CD14-positive monocyte (primary cell): ENCODE data around the gene GASK1A. TPM values are rescaled to one million over a fixed set of nuclear protein-coding genes. Genes with fewer than 3 reads are reported as not detected.

Experiments
- DNase-seq, 3 donors: peaks; one replicate each; pipeline ENCODE4 v3.0.0-alpha.2; 2011 to 2022
- H2AFZ ChIP-seq: 2 replicates; pipeline ENCODE4 v1.6.0; 2012; ENCODE audit warnings: mild to moderate bottlenecking, low read depth, low read length, inconsistent platforms; ENCODE audit not compliant: insufficient read depth, poor library complexity, severe bottlenecking
- H3K27ac ChIP-seq, 2 donors: 1 replicate in 1 of 2; 2 replicates in 1 of 2; pipeline ENCODE4 v1.5.1; 2012 to 2013; ENCODE audit warnings: low read length in 2 of 2, control low read depth in 1 of 2, inconsistent platforms in 1 of 2, low read depth in 1 of 2, mild to moderate bottlenecking in 1 of 2
- H3K27me3 ChIP-seq, 2 donors: one replicate each; pipeline versions ENCODE4 v1.6.0 to v1.6.1; 2011 to 2013; ENCODE audit warnings: low read length in 2 of 2; ENCODE audit not compliant: control insufficient read depth in 2 of 2, insufficient read depth in 2 of 2
- H3K36me3 ChIP-seq, 2 donors: replicated peaks in 1 of 2; 1 replicate in 1 of 2; 2 replicates in 1 of 2; pipeline versions ENCODE4 v1.5.1 to v1.6.1; 2012 to 2013; ENCODE audit warnings: low read length in 2 of 2, control low read depth in 1 of 2, inconsistent platforms in 1 of 2, mild to moderate bottlenecking in 1 of 2; ENCODE audit not compliant: insufficient read depth in 2 of 2, control insufficient read depth in 1 of 2
- H3K4me1 ChIP-seq, 2 donors: 1 replicate in 1 of 2; 2 replicates in 1 of 2; pipeline versions ENCODE4 v1.5.1 to v1.6.1; 2012 to 2013; ENCODE audit warnings: low read length in 2 of 2, control low read depth in 1 of 2, inconsistent platforms in 1 of 2, mild to moderate bottlenecking in 1 of 2, moderate library complexity in 1 of 2; ENCODE audit not compliant: insufficient read depth in 2 of 2, control insufficient read depth in 1 of 2
- H3K4me2 ChIP-seq: replicated peaks from 2 replicates; pipeline ENCODE3; 2012; ENCODE audit warnings: low read length, moderate library complexity, mild to moderate bottlenecking; ENCODE audit not compliant: poor library complexity, severe bottlenecking; ENCODE audit errors: extremely low read depth
- H3K4me3 ChIP-seq, 3 experiments: fragments of 200-600 bp in 1 of 3; sonication (generic) in 1 of 3; replicated peaks in 1 of 3; 1 replicate in 2 of 3; 2 replicates in 1 of 3; pipeline ENCODE4 v1.5.1; 2011 to 2013; ENCODE audit warnings: low read length in 3 of 3, mild to moderate bottlenecking in 3 of 3, control low read depth in 2 of 3, low read depth in 2 of 3, inconsistent platforms in 1 of 3, moderate library complexity in 1 of 3
- H3K79me2 ChIP-seq: 2 replicates; pipeline ENCODE4 v1.6.0; 2012; ENCODE audit warnings: mild to moderate bottlenecking, control low read depth, inconsistent platforms, low read length, moderate library complexity; ENCODE audit not compliant: insufficient read depth
- H3K9ac ChIP-seq: 2 replicates; pipeline ENCODE4 v1.6.0; 2017; ENCODE audit warnings: low read length, mild to moderate bottlenecking; ENCODE audit not compliant: insufficient read depth, poor library complexity, severe bottlenecking
- H3K9me3 ChIP-seq, 2 donors: replicated peaks in 1 of 2; 1 replicate in 1 of 2; 2 replicates in 1 of 2; pipeline versions ENCODE4 v1.5.1 to v1.6.1; 2012 to 2013; ENCODE audit warnings: low read length in 2 of 2, control low read depth in 1 of 2; ENCODE audit not compliant: control insufficient read depth in 1 of 2, insufficient read depth in 1 of 2
- H4K20me1 ChIP-seq: 2 replicates; pipeline ENCODE4 v1.6.0; 2012; ENCODE audit warnings: mild to moderate bottlenecking, low read length, control low read depth, moderate library complexity; ENCODE audit not compliant: insufficient read depth
- H3K27ac Mint-ChIP-seq, 7 donors: one replicate each; pipeline ENCODE4 v1.8.0; 2020; ENCODE audit warnings: mild to moderate bottlenecking in 7 of 7, mixed read lengths in 7 of 7, moderate library complexity in 6 of 7, inconsistent platforms in 2 of 7
- H3K27me3 Mint-ChIP-seq, 3 donors: one replicate each; pipeline ENCODE4 v1.8.0; 2021 to 2022; ENCODE audit warnings: low read depth in 3 of 3, mild to moderate bottlenecking in 3 of 3, mixed read lengths in 3 of 3, moderate library complexity in 3 of 3, inconsistent platforms in 1 of 3
- H3K36me3 Mint-ChIP-seq, 2 donors: one replicate each; pipeline ENCODE4 v1.8.0; 2020; ENCODE audit warnings: mixed read lengths in 2 of 2, inconsistent platforms in 1 of 2, mild to moderate bottlenecking in 1 of 2
- H3K4me1 Mint-ChIP-seq: one replicate; pipeline ENCODE4 v1.8.0; 2020; ENCODE audit warnings: mild to moderate bottlenecking, mixed read lengths
- H3K4me3 Mint-ChIP-seq, 2 donors: one replicate each; pipeline ENCODE4 v1.8.0; 2020; ENCODE audit warnings: mild to moderate bottlenecking in 2 of 2, mixed read lengths in 2 of 2, moderate library complexity in 1 of 2
- H3K9me3 Mint-ChIP-seq, 7 donors: one replicate each; pipeline ENCODE4 v1.8.0; 2020 to 2022; ENCODE audit warnings: mixed read lengths in 7 of 7, mild to moderate bottlenecking in 6 of 7, moderate library complexity in 6 of 7, inconsistent platforms in 2 of 7
- CTCF ChIP-seq: fragments of 200-600 bp; IDR thresholded peaks from one replicate; pipeline ENCODE4 v1.8.0; 2022; ENCODE audit warnings: antibody characterized with exemption, mild to moderate bottlenecking
- WGBS: methylation state at CpG from one replicate; pipeline ENCODE4 v1.1.5; 2013; ENCODE audit warnings: missing lambda C conversion rate; ENCODE audit not compliant: insufficient coverage; 5-methylcytosine and 5-hydroxymethylcytosine counted together
- intact Hi-C, 2 donors: fragments of 100-400 bp; cut with micrococcal nuclease; formaldehyde crosslinking; loops; one replicate each; pipeline versions ENCODE4 v1.15.0 to v1.15.1; 2023
- polyA minus RNA-seq: library from RNA; depleted of rRNA, polyadenylated mRNA; stranded (reverse); fragments of >200 nt; gene quantifications from 2 replicates; pipeline ENCODE4 v1.2.3, GENCODE V29; 2012
- polyA plus RNA-seq, 3 donors: library from polyadenylated mRNA; depleted of rRNA in 1 of 3; unstranded in 2 of 3; stranded (reverse) in 1 of 3; fragments of 300-500 nt in 2 of 3; fragments of >200 nt in 1 of 3; fragmentation: Illumina TruSeq in 2 of 3; gene quantifications; 1 replicate in 2 of 3; 2 replicates in 1 of 3; pipeline ENCODE4 v1.2.3, GENCODE V29; 2012 to 2021
- total RNA-seq, 12 experiments: library from RNA in 1 of 12; stranded (reverse) in 1 of 12; fragments of 120-200 nt in 1 of 12; gene quantifications; one replicate each; pipeline ENCODE4 v1.2.4 and lab custom pipeline; 2013 to 2026; ENCODE audit warnings: mixed read lengths in 6 of 12, inconsistent platforms in 1 of 12

The GASK1A gene
- 0.23 TPM for total RNA-seq (2013)
- polyA plus RNA-seq (under 1 TPM in 1 of 3 donors, not detected in 2; 0.13 TPM), polyA minus RNA-seq (0.32 and 0.42 TPM in 2 replicates), total RNA-seq (lab: John Stamatoyannopoulos, UW) (0 to 1.6 (median 0.18) reads per million in 11 experiments)

- intact Hi-C loops, result no loop called here
- no peaks in the 10 kb centered on the region for H4K20me1 ChIP-seq
- no peaks in the 10 kb centered on the region for H3K36me3 Mint-ChIP-seq
- H3K27ac ChIP-seq, result no peak within 1 kb of the TSS
- peak within 1 kb of the TSS in 1 of 7 donors; percentile 46 for H3K27ac Mint-ChIP-seq
- WGBS, result under 1% methylated on average over 57 of the region's 80 CpGs
- H3K4me2 ChIP-seq, result peak within 1 kb of the TSS; percentile 86
- TF ChIP-seq CTCF, result no peak
- peaks cover 31 to 38% (median 36%) of the 10 kb centered on the region in 3 donors for H3K27me3 Mint-ChIP-seq
- H2AFZ ChIP-seq, result peak within 1 kb of the TSS; percentile 90
- H3K27me3 ChIP-seq, result peaks cover 13 to 36% of the 10 kb centered on the region in 2 donors
- H3K9me3 Mint-ChIP-seq, result peaks cover 12 to 27% (median 15%) of the 10 kb centered on the region in 7 donors
- peak within 1 kb of the TSS; percentile 80 to 91 for H3K4me3 Mint-ChIP-seq
- H3K79me2 ChIP-seq, result no peaks in the 10 kb centered on the region
- H3K36me3 ChIP-seq, result no peaks in the 10 kb centered on the region
- H3K9me3 ChIP-seq, result peaks cover 5 to 6% of the 10 kb centered on the region in 2 donors
- peak within 1 kb of the TSS; percentile 36 to 83 (median 41) for H3K4me3 ChIP-seq
- H3K4me1 Mint-ChIP-seq, result peaks cover 17% of the 10 kb centered on the region
- H3K4me1 ChIP-seq, result peaks cover 11 to 13% of the 10 kb centered on the region in 2 donors
- DNase-seq, result peak in 2 of 3 donors; percentile 8 to 32
- peak within 1 kb of the TSS; percentile 27 for H3K9ac ChIP-seq
Measured at GRCh38 chr3:42979044-42979972, at the start of gene GASK1A. TSS of gene GASK1A (plus strand) at chr3:42979311. CDS start at chr3:42979643, 332 bp downstream.

GRCh38 chr3:42934111-42934510 is 45.0 kb upstream of the GASK1A start:
- Histone ChIP-seq H2AFZ (no peak overlapping the region), H3K36me3 (no peaks in the 10 kb centered on the region), H3K79me2 (no peaks in the 10 kb centered on the region), H3K9ac (no peak overlapping the region), H3K9me3 (peaks cover 0 to 8% of the 10 kb centered on the region in 2 donors), H3K27me3 (no peaks in the 10 kb centered on the region), H3K4me1 (no peaks in the 10 kb centered on the region), H4K20me1 (no peaks in the 10 kb centered on the region), H3K27ac (no peak overlapping the region), H3K4me3 (no peak overlapping the region), H3K4me2 (no peak overlapping the region)
- Mint-ChIP-seq H3K36me3 (no peaks in the 10 kb centered on the region), H3K27me3 (peaks cover 0 to 8% (median 4%) of the 10 kb centered on the region in 3 donors), H3K4me3 (no peak overlapping the region), H3K4me1 (no peaks in the 10 kb centered on the region), H3K9me3 (peaks cover 2 to 14% (median 8%) of the 10 kb centered on the region in 7 donors), H3K27ac (no peak overlapping the region)
- TF ChIP-seq CTCF, result no peak
- intact Hi-C loops, result no loop called here
- no peak for DNase-seq
- WGBS, result no CpG with 5 or more reads among the region's 5 CpGs
